H54 (cell line): ENCODE measurements around the gene RPS15.
"Not testable (repeated sequence)": the region's sequence is repeated elsewhere in the genome, so short reads cannot be mapped to it uniquely, and the experiment has no call there.

Source experiments
- DNase-seq: peaks from one replicate; pipeline ENCODE4 v3.0.0; 2011; ENCODE audit warnings: low spot score, mixed read lengths; ENCODE audit not compliant: insufficient read length
- FAIRE-seq: peaks from 3 replicates; lab custom pipeline; 2011; peaks lifted over from hg19 to GRCh38; lab: Jason Lieb, UNC
- POLR2A ChIP-seq: IDR thresholded peaks from 2 replicates; pipeline ENCODE4 v1.6.1; 2011; ENCODE audit warnings: low read depth, mild to moderate bottlenecking, low read length

Gene RPS15

GRCh38 chr19:1409204-1410005, 28.8 kb upstream of the RPS15 start:
- no peak for TF ChIP-seq POLR2A
- DNase-seq, result no peak
- no peak for FAIRE-seq

- no peak for TF ChIP-seq POLR2A
- DNase-seq (no peak), FAIRE-seq (no peak)
Observed at GRCh38 chr19:1410136-1410786, 27.9 kb upstream of the RPS15 start.

GRCh38 chr19:1410789-1411188, 27.4 kb upstream of the RPS15 start:
- DNase-seq, result no peak
- no peak for FAIRE-seq
- TF ChIP-seq POLR2A, result no peak

GRCh38 chr19:1411255-1412191, 26.7 kb upstream of the RPS15 start:
- TF ChIP-seq POLR2A, result no peak
- no peak for DNase-seq
- no peak for FAIRE-seq

- DNase-seq, result no peak
- no peak for TF ChIP-seq POLR2A
- FAIRE-seq, result no peak
Observed at GRCh38 chr19:1412323-1412923, 25.8 kb upstream of the RPS15 start.

GRCh38 chr19:1412995-1413800, 25.0 kb upstream of the RPS15 start:
- no peak for FAIRE-seq
- no peak for TF ChIP-seq POLR2A
- DNase-seq, result no peak

GRCh38 chr19:1416014-1416841, 22.0 kb upstream of the RPS15 start:
- DNase-seq, result no peak
- TF ChIP-seq POLR2A, result no peak
- FAIRE-seq, result no peak

GRCh38 chr19:1417145-1417544, 21.1 kb upstream of the RPS15 start:
- DNase-seq, result no peak
- no peak for FAIRE-seq
- TF ChIP-seq POLR2A, result no peak

GRCh38 chr19:1417681-1418495, 20.3 kb upstream of the RPS15 start:
- FAIRE-seq (no peak), DNase-seq (no peak)
- no peak for TF ChIP-seq POLR2A

GRCh38 chr19:1418496-1418775, 19.8 kb upstream of the RPS15 start:
- TF ChIP-seq POLR2A, result no peak
- no peak for DNase-seq
- no peak for FAIRE-seq

GRCh38 chr19:1418951-1419738, 19.1 kb upstream of the RPS15 start:
- no peak for TF ChIP-seq POLR2A
- DNase-seq (no peak), FAIRE-seq (no peak)

- not testable (repeated sequence) for FAIRE-seq, DNase-seq
Observed at GRCh38 chr19:1420085-1420484, 18.1 kb upstream of the RPS15 start.
